Measurements from ENCODE around the gene HOXA10.

The HOXA10 gene

DNA sequence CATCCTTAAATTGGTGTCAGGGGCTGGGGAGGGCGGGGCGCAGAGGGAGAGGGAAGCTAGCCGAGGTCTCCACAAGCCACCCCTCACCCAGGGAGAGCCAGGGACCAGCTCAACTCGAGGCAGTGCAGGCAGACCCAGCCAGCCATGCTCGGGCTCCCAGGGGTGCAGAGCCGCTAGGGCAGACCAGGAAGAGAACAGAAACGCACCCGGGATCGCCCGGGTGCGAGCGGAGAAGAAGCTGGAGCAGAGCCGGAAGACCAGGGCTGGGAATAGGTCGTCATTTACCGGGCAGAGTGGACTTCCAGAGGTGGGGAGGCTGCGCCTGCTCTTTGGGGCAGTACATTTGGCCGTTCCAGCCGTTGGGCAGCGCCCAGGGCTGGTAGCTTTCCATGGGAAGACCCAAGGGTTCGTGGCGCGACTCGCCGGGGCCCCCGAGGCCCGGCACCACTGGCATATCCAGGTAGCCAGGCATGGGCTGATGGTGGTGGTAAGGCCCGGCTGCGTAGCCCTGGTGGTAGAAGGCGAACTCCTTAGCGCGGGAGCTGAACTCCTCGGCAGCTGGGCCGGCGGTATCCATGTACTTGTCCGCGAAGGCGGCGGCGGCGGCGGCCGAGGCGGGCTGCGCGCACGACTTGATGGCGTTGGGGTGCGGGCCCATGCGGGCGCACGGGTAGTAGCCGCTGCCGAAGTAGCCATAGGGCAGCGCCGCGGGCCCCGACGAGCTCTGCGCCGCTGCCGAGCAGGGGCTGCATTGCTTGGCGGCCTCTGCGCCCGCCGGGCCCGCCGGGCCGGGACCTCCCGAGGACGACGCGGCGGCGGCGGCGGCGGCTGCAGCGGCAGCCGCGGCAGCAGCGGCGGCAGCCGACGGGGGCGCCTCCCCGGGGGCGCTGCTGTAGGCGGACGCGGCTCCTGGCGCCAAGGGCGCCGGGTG, 25.0 kb upstream of the HOXA10 start:
- DNase-seq (ENCODE audit: low spot score): no peak

DNA sequence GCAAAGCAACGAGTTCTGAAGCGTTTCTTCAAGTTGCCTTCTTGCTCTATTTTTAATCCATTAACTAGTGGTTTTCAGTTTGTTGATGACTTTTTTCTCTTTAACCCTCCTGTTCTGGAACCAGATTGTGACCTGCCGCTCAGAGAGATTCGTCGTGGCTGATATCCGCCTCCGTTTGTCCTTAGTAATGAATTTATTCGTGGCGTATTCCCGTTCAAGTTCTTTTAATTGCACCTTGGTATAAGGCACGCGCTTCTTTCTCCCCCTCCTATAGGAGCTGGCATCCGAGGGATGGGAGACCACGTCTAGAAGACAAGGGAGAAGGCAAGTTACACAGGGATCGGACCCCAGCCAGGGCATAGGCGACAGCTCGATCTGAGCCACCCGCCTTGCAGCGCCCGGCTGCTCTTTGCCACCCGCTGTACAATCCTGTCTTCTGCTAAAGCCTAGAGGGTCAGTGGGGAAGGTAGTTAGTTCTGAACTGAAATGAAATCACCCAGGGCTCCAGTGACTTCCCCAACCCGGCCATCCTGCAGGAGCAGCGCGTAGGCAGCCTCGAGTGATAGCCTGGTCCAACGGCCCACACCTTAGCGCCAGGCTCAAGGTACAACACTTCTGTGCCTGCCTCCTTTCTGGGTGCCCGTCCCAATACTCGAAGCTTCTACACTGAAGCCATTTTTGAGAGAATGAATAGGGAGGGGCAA, 24.2 kb upstream of the HOXA10 start:
- TF ChIP-seq, protein P1, sequence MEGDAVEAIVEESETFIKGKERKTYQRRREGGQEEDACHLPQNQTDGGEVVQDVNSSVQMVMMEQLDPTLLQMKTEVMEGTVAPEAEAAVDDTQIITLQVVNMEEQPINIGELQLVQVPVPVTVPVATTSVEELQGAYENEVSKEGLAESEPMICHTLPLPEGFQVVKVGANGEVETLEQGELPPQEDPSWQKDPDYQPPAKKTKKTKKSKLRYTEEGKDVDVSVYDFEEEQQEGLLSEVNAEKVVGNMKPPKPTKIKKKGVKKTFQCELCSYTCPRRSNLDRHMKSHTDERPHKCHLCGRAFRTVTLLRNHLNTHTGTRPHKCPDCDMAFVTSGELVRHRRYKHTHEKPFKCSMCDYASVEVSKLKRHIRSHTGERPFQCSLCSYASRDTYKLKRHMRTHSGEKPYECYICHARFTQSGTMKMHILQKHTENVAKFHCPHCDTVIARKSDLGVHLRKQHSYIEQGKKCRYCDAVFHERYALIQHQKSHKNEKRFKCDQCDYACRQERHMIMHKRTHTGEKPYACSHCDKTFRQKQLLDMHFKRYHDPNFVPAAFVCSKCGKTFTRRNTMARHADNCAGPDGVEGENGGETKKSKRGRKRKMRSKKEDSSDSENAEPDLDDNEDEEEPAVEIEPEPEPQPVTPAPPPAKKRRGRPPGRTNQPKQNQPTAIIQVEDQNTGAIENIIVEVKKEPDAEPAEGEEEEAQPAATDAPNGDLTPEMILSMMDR (IDR thresholded peaks at IDR 0.05; ENCODE audit: extremely low read depth, missing control alignments): no peak

More for the DNA sequence above, 25.0 kb upstream of the HOXA10 start:
- TF ChIP-seq, protein P1 (IDR thresholded peaks at IDR 0.05; ENCODE audit: extremely low read depth, missing control alignments): no peak

DNA sequence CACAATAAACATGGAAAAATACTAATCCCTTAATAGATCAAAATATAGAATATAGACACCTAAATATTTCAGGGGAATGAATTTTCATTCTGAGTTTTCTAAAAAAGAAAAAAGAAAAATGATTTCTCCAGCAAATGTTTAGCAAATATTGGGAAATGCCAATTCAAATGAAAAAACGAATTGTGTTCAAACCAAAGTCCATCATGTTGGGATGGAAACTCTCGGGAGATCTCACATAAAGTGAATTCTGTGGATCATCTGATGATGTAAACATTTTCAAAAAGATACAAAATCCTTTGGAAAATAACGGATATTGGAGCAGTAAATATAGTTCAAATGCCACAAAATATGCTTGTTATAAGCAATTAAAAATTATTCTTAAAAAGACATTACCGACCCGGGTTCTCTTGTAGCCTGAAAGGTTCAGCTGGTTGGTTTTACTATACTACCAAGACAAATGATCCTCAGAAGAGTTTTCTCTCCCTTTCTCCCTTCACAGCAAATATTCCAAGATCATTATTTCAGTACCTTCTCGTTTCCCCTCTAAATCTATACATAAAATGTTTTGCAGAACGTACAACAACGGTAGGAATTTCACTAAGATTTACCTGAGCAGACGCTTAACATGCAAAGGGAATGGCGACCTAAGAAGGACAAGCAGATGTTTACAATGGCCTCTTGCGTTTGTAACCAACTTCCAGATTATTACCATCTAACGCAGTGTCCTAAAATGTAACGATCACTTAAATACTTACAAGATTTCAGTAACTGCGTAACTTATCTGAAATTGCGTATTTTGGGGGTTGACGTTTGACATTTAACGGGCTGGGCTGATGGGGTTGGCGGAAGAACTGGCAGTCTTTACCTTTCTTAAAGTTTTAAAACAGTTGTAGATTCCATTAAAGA, 23.3 kb upstream of the HOXA10 start:
- DNase-seq (ENCODE audit: low spot score): no peak

More for the DNA sequence above, 24.2 kb upstream of the HOXA10 start:
- no peak for DNase-seq (ENCODE audit: low spot score)

DNA sequence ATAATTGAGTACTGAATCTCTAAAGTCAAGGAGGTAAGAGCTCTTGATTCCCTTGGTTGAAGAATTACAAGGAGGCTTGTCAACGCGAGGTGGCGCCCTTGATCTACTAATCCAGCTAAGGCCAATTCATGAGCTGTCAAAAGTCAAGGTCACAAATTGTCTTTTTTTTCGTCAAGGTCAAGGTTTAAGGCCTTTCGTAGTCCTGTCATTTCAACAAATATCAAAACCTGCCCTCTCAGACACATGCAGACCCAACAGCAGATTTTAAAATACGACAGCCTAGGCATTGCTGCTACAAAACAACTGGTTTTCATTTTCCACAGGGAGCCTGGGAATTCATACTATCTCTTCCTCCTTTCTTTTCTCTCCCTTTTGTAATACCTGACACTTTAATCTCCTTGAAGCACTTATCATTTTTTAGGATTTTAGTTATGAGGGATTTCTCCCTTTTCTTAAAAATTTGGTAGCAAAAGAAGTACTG, 22.2 kb upstream of the HOXA10 start:
- TF ChIP-seq, protein P1 (IDR thresholded peaks at IDR 0.05; ENCODE audit: extremely low read depth, missing control alignments): peak; percentile 62
- DNase-seq (ENCODE audit: low spot score): peak; percentile 83

More for the DNA sequence above, 23.3 kb upstream of the HOXA10 start:
- TF ChIP-seq, protein P1 (IDR thresholded peaks at IDR 0.05; ENCODE audit: extremely low read depth, missing control alignments): no peak

DNA sequence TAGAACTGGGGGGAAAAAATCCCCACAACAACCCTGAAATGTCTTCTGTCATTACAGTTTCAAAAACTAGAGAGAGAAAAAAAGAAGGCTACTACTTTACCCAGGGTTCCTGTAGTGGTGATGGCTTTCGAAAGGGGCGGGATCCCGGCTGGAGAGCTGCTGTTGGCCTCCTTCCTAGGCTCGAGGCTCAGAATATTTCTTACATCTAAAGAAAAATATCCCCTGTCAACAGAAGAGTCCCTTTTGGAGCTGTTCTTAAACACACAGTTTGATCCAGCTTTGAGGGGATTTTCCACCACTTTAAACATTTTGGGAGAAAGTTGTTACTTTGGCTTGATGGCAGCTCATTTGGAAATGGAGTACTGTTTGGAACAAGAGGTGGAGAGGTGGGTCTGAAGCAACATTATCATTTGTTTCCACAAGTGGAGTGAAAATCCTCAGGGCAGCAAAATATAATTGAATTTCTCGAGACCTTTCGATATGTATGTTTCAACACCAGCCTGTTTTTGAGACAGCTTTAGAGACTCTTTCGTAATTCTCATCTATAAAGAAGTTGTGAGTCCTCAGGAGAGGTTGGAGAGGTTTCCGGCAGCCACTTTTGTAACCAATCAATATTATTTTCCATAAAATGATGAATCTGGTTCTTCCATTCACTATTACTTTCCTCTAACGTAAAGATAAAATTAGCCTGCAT, 20.7 kb upstream of the HOXA10 start:
- TF ChIP-seq, protein P1 (IDR thresholded peaks at IDR 0.05; ENCODE audit: extremely low read depth, missing control alignments): no peak
- no peak for DNase-seq (ENCODE audit: low spot score)

DNA sequence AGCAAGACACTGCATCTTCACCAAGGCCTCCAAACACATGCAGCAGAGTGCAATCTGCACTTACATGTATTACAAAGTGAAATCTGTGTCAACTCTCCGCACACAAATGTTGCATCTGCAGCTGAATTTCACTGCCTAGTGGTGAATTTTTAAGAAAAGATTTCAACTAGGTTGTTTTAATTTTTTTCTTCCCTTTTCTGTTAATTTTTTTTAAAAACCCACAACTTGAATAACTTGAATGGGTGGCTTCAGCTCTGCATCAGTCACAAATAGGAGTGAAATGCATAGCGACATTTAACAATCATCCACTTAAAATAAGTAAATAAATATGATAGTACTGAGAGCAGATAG, 19.9 kb upstream of the HOXA10 start:
- no peak for DNase-seq (ENCODE audit: low spot score)
- TF ChIP-seq, protein P1 (IDR thresholded peaks at IDR 0.05; ENCODE audit: extremely low read depth, missing control alignments): no peak

Measured in GM20000 (cell line).